Measurements from ENCODE around the gene DUSP22. TPM values are rescaled to one million over a fixed set of nuclear protein-coding genes. Genes with fewer than 3 reads are reported as not detected.

The DUSP22 gene
- total and polyA plus RNA-seq, 2 of the 8 experiments (the other 6 are each of a cell fraction or from before 2014, with no cell fraction given), result 15.5 to 32.4 TPM

DNA sequence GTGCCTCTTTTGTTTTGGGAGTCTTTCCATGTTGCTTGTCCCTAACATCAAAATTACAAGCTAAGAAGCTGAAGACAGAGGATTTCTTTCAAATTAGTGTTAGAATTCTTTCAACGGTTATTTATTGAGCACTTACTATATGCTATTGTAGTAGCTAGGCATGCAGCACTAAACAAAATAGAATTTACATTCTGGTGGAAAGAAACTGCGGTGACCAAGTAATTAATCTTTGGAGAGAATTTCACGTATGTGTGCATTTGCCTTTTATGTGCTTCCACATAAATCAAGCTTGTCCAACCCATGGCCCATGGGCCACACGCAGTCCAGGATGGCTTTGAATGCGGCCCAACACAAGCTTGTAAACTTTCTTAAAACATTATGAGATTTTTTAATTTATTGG is 33.0 kb upstream of the DUSP22 start (continued):
- TF ChIP-seq, protein P1, sequence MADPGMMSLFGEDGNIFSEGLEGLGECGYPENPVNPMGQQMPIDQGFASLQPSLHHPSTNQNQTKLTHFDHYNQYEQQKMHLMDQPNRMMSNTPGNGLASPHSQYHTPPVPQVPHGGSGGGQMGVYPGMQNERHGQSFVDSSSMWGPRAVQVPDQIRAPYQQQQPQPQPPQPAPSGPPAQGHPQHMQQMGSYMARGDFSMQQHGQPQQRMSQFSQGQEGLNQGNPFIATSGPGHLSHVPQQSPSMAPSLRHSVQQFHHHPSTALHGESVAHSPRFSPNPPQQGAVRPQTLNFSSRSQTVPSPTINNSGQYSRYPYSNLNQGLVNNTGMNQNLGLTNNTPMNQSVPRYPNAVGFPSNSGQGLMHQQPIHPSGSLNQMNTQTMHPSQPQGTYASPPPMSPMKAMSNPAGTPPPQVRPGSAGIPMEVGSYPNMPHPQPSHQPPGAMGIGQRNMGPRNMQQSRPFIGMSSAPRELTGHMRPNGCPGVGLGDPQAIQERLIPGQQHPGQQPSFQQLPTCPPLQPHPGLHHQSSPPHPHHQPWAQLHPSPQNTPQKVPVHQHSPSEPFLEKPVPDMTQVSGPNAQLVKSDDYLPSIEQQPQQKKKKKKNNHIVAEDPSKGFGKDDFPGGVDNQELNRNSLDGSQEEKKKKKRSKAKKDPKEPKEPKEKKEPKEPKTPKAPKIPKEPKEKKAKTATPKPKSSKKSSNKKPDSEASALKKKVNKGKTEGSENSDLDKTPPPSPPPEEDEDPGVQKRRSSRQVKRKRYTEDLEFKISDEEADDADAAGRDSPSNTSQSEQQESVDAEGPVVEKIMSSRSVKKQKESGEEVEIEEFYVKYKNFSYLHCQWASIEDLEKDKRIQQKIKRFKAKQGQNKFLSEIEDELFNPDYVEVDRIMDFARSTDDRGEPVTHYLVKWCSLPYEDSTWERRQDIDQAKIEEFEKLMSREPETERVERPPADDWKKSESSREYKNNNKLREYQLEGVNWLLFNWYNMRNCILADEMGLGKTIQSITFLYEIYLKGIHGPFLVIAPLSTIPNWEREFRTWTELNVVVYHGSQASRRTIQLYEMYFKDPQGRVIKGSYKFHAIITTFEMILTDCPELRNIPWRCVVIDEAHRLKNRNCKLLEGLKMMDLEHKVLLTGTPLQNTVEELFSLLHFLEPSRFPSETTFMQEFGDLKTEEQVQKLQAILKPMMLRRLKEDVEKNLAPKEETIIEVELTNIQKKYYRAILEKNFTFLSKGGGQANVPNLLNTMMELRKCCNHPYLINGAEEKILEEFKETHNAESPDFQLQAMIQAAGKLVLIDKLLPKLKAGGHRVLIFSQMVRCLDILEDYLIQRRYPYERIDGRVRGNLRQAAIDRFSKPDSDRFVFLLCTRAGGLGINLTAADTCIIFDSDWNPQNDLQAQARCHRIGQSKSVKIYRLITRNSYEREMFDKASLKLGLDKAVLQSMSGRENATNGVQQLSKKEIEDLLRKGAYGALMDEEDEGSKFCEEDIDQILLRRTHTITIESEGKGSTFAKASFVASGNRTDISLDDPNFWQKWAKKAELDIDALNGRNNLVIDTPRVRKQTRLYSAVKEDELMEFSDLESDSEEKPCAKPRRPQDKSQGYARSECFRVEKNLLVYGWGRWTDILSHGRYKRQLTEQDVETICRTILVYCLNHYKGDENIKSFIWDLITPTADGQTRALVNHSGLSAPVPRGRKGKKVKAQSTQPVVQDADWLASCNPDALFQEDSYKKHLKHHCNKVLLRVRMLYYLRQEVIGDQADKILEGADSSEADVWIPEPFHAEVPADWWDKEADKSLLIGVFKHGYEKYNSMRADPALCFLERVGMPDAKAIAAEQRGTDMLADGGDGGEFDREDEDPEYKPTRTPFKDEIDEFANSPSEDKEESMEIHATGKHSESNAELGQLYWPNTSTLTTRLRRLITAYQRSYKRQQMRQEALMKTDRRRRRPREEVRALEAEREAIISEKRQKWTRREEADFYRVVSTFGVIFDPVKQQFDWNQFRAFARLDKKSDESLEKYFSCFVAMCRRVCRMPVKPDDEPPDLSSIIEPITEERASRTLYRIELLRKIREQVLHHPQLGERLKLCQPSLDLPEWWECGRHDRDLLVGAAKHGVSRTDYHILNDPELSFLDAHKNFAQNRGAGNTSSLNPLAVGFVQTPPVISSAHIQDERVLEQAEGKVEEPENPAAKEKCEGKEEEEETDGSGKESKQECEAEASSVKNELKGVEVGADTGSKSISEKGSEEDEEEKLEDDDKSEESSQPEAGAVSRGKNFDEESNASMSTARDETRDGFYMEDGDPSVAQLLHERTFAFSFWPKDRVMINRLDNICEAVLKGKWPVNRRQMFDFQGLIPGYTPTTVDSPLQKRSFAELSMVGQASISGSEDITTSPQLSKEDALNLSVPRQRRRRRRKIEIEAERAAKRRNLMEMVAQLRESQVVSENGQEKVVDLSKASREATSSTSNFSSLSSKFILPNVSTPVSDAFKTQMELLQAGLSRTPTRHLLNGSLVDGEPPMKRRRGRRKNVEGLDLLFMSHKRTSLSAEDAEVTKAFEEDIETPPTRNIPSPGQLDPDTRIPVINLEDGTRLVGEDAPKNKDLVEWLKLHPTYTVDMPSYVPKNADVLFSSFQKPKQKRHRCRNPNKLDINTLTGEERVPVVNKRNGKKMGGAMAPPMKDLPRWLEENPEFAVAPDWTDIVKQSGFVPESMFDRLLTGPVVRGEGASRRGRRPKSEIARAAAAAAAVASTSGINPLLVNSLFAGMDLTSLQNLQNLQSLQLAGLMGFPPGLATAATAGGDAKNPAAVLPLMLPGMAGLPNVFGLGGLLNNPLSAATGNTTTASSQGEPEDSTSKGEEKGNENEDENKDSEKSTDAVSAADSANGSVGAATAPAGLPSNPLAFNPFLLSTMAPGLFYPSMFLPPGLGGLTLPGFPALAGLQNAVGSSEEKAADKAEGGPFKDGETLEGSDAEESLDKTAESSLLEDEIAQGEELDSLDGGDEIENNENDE (IDR thresholded peaks at IDR 0.05; ENCODE audit: insufficient replicate concordance, low read length), result no peak
- TF ChIP-seq TAF1 (IDR thresholded peaks at IDR 0.05; ENCODE audit: low read depth, low read length) (no peak), BCL11A (IDR thresholded peaks at IDR 0.05; ENCODE audit: low read depth in 2 of 2, low read length in 2 of 2) (no peak), E2F6 (IDR thresholded peaks at IDR 0.05) (no peak), CTCF (IDR thresholded peaks at IDR 0.05; ENCODE audit: control extremely low read depth in 1 of 3, insufficient read depth in 1 of 3, low read depth in 1 of 3, low read length in 3 of 3) (no peak), CBX8 (IDR thresholded peaks at IDR 0.05; ENCODE audit: borderline replicate concordance, low read depth, low read length) (no peak), SP2 (IDR thresholded peaks at IDR 0.05; ENCODE audit: low read length) (no peak), NRF1 (IDR thresholded peaks at IDR 0.05; ENCODE audit: low read depth, low read length) (no peak), RXRA (IDR thresholded peaks at IDR 0.05; ENCODE audit: insufficient read depth, low read depth, low read length) (no peak)
